HG02763 (cell line): ENCODE measurements around the gene PITX1.

Experiments
- ATAC-seq: cut with Tn5 transposase; IDR thresholded peaks from one replicate; pipeline ENCODE4 v1.9.1; 2021; ENCODE audit warnings: mild to moderate bottlenecking, moderate library complexity; ENCODE audit not compliant: unreplicated experiment

PITX1 gene

GRCh38 chr5:135030123-135030955 lies 3.7 kb downstream of the PITX1 start:
- no peak for ATAC-seq

GRCh38 chr5:135029477-135030122 lies 4.4 kb downstream of the PITX1 start:
- no peak for ATAC-seq

GRCh38 chr5:135028791-135029476 lies 5.1 kb downstream of the PITX1 start:
- no peak for ATAC-seq

- ATAC-seq = no peak
Measured at GRCh38 chr5:135027697-135028615, 6.1 kb downstream of the PITX1 start.

GRCh38 chr5:135027266-135027696 lies 6.7 kb downstream of the PITX1 start:
- no peak for ATAC-seq

GRCh38 chr5:135026645-135027265 lies 7.3 kb downstream of the PITX1 start:
- no peak for ATAC-seq

GRCh38 chr5:135025730-135026644 lies 8.0 kb downstream of the PITX1 start:
- ATAC-seq = no peak

- no peak for ATAC-seq
Measured at GRCh38 chr5:135024956-135025729, 8.9 kb downstream of the PITX1 start.

- ATAC-seq = no peak
Measured at GRCh38 chr5:135020111-135020895, 13.7 kb downstream of the PITX1 start.

- no peak for ATAC-seq
Measured at GRCh38 chr5:135019314-135019713, 14.7 kb downstream of the PITX1 start.

GRCh38 chr5:135018457-135018856 lies 15.6 kb downstream of the PITX1 start:
- no peak for ATAC-seq

- no peak for ATAC-seq
Measured at GRCh38 chr5:135016861-135017290, 17.2 kb downstream of the PITX1 start.

- ATAC-seq = no peak
Measured at GRCh38 chr5:135015942-135016341, 18.1 kb downstream of the PITX1 start.

- no peak for ATAC-seq
Measured at GRCh38 chr5:135013947-135014570, 20.0 kb downstream of the PITX1 start.

- no peak for ATAC-seq
Measured at GRCh38 chr5:135013445-135013844, 20.6 kb downstream of the PITX1 start.

GRCh38 chr5:135012951-135013391 lies 21.1 kb downstream of the PITX1 start:
- no peak for ATAC-seq

- no peak for ATAC-seq
Measured at GRCh38 chr5:135012033-135012588, 21.9 kb downstream of the PITX1 start.
